ENCODE measurements around the gene OIT3. TPM values are rescaled to one million over a fixed set of nuclear protein-coding genes. Genes with fewer than 3 reads are reported as not detected.

Gene OIT3
- total and polyA plus RNA-seq, 2 of the 4 experiments (the other 2 are of a cell fraction) = not detected

DNA sequence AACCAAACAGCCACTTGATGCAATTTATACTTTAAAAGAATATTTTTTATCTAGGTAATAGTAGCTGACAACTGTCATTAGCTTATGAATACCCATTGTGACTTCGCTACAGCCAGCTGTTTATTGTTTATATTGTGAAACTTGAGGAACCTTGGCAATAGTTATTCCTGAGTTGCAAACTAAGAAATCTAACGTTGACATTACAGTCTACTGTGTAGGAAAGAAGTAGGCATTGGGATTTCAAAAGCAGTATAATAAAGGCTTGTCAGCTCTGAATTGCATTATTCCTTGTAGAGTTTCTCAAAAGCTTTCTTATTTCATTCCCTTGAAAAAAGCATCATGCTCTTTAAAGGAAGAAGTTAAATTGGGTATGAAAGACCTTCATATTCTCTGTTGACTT, 42.7 kb upstream of the OIT3 start:
- Histone ChIP-seq H4K91ac (ENCODE audit: insufficient read depth, low read depth, low read length) (no peak overlapping the region), H3K9ac (ENCODE audit: low read depth, low read length) (no peak overlapping the region), H3K27me3 (ENCODE audit: control insufficient read depth, insufficient read depth, low read length) (no peaks in the 10 kb centered on the region), H3K4ac (ENCODE audit: low read depth, low read length) (no peak overlapping the region), H2BK5ac (ENCODE audit: low read depth, low read length, poor library complexity, severe bottlenecking) (no peak overlapping the region), H2BK120ac (ENCODE audit: low read depth, low read length) (no peak overlapping the region), H3K18ac (ENCODE audit: low read depth, low read length) (no peak overlapping the region), H4K8ac (ENCODE audit: low read depth in 2 of 2, low read length in 2 of 2) (no peak overlapping the region), H3K4me3 (ENCODE audit: insufficient read depth, low read depth, low read length) (no peak overlapping the region), H3K79me1 (ENCODE audit: low read depth in 1 of 2, low read length in 2 of 2) (peaks cover 12 to 26% of the 10 kb centered on the region in 2 experiments), H3K4me1 (ENCODE audit: control insufficient read depth, insufficient read depth, low read length) (peaks cover 4% of the 10 kb centered on the region; the same call in 1 of the 2 replicates), H2AK5ac (ENCODE audit: low read depth, low read length) (no peak overlapping the region), H4K5ac (ENCODE audit: low read depth, low read length) (no peak overlapping the region), H3K56ac (ENCODE audit: extremely low read depth, insufficient read depth, low read length) (no peak overlapping the region), H3K27ac (ENCODE audit: insufficient read depth, low read length) (no peak overlapping the region), H3K14ac (replicated peaks; ENCODE audit: low read depth, low read length) (no peak overlapping the region), H4K20me1 (ENCODE audit: insufficient read depth, low read length) (peaks cover 3% of the 10 kb centered on the region; the same call in 1 of the 2 replicates), H3K36me3 (ENCODE audit: control insufficient read depth, insufficient read depth, low read length) (peaks cover 3% of the 10 kb centered on the region; the same call in 1 of the 2 replicates), H3K9me1 (ENCODE audit: insufficient read depth, low read length) (no peaks in the 10 kb centered on the region; the same call in 1 of the 2 replicates), H2BK15ac (ENCODE audit: low read depth, low read length) (no peak overlapping the region), H3K23ac (ENCODE audit: low read depth, low read length) (no peak overlapping the region), H2AFZ (replicated peaks; ENCODE audit: low read length, poor library complexity) (no peak overlapping the region), H2BK20ac (ENCODE audit: low read depth, low read length) (no peak overlapping the region), H2AK9ac (replicated peaks; ENCODE audit: low read depth, low read length, poor library complexity) (no peak overlapping the region), H3K4me2 (ENCODE audit: low read depth, low read length) (no peak overlapping the region), H3K9me3 (ENCODE audit: control insufficient read depth, insufficient read depth, low read length) (peaks cover 3% of the 10 kb centered on the region)
- no peak for DNase-seq
- dilution Hi-C loops (cut with HindIII; ENCODE audit: low sequenced_read_pairs, unreplicated experiment) = no loop called here
- WGBS, 2 experiments (ENCODE audit: extremely low coverage in 2 of 2, insufficient read length in 1 of 2) = 100% methylated on average over 1 of the region's 2 CpGs; no CpG with 5 or more reads in 1 of the 2 experiments
- no peak for TF ChIP-seq RAD21 (IDR thresholded peaks at IDR 0.05; ENCODE audit: low read length)
- TF ChIP-seq BHLHE40 (IDR thresholded peaks at IDR 0.05; ENCODE audit: low read depth, low read length) = no peak
- no peak for TF ChIP-seq MXI1 (IDR thresholded peaks at IDR 0.05; ENCODE audit: borderline replicate concordance, low read depth, low read length)
- TF ChIP-seq, protein P1, sequence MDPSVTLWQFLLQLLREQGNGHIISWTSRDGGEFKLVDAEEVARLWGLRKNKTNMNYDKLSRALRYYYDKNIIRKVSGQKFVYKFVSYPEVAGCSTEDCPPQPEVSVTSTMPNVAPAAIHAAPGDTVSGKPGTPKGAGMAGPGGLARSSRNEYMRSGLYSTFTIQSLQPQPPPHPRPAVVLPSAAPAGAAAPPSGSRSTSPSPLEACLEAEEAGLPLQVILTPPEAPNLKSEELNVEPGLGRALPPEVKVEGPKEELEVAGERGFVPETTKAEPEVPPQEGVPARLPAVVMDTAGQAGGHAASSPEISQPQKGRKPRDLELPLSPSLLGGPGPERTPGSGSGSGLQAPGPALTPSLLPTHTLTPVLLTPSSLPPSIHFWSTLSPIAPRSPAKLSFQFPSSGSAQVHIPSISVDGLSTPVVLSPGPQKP (IDR thresholded peaks at IDR 0.05; ENCODE audit: borderline replicate concordance, low read depth, low read length) = no peak
- no peak for TF ChIP-seq RFX5 (IDR thresholded peaks at IDR 0.05; ENCODE audit: low read depth, low read length)
- no peak for TF ChIP-seq POLR2A (IDR thresholded peaks at IDR 0.05; ENCODE audit: low read depth, low read length)
- TF ChIP-seq CHD1 (IDR thresholded peaks at IDR 0.05; ENCODE audit: low read depth, low read length) = no peak
- TF ChIP-seq NFE2L2 (IDR thresholded peaks at IDR 0.05; ENCODE audit: low read depth, low read length) = no peak
- no peak for TF ChIP-seq FOS (IDR thresholded peaks at IDR 0.05; ENCODE audit: low read depth, low read length)
- no peak for TF ChIP-seq SMC3 (IDR thresholded peaks at IDR 0.05; ENCODE audit: low read depth, low read length)
- TF ChIP-seq, protein P2, sequence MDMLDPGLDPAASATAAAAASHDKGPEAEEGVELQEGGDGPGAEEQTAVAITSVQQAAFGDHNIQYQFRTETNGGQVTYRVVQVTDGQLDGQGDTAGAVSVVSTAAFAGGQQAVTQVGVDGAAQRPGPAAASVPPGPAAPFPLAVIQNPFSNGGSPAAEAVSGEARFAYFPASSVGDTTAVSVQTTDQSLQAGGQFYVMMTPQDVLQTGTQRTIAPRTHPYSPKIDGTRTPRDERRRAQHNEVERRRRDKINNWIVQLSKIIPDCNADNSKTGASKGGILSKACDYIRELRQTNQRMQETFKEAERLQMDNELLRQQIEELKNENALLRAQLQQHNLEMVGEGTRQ (IDR thresholded peaks at IDR 0.05; ENCODE audit: low read depth, low read length) = no peak
- TF ChIP-seq MAZ (IDR thresholded peaks at IDR 0.05; ENCODE audit: borderline replicate concordance, low read depth, low read length) = no peak
- TF ChIP-seq CEBPB (IDR thresholded peaks at IDR 0.05; ENCODE audit: low read depth, low read length) = no peak
- no peak for TF ChIP-seq RCOR1 (IDR thresholded peaks at IDR 0.05; ENCODE audit: insufficient replicate concordance, low read length)
- TF ChIP-seq, protein P3, sequence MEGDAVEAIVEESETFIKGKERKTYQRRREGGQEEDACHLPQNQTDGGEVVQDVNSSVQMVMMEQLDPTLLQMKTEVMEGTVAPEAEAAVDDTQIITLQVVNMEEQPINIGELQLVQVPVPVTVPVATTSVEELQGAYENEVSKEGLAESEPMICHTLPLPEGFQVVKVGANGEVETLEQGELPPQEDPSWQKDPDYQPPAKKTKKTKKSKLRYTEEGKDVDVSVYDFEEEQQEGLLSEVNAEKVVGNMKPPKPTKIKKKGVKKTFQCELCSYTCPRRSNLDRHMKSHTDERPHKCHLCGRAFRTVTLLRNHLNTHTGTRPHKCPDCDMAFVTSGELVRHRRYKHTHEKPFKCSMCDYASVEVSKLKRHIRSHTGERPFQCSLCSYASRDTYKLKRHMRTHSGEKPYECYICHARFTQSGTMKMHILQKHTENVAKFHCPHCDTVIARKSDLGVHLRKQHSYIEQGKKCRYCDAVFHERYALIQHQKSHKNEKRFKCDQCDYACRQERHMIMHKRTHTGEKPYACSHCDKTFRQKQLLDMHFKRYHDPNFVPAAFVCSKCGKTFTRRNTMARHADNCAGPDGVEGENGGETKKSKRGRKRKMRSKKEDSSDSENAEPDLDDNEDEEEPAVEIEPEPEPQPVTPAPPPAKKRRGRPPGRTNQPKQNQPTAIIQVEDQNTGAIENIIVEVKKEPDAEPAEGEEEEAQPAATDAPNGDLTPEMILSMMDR (conservative IDR thresholded peaks at IDR 0.05; ENCODE audit: low read depth, low read length) = no peak
- TF ChIP-seq MAFK (IDR thresholded peaks at IDR 0.05; ENCODE audit: low read depth, low read length) = no peak
- in situ Hi-C loops (cut with MboI; ENCODE audit: low sequenced_read_pairs) = no loop called here
- intact Hi-C loops (cut with micrococcal nuclease) = no loop called here
- ChIA-PET POLR2A (ENCODE audit: unreplicated experiment) (no interaction called here), CTCF (no interaction called here)
- no peak for ATAC-seq (ENCODE audit: low read depth)
- no TSS peak for BruUV-seq (replicated peaks)
